GM12878 (cell line): ENCODE measurements around the gene KHNYN. TPM values are rescaled to one million over a fixed set of nuclear protein-coding genes. Genes with fewer than 3 reads are reported as not detected.
A peak's percentile ranks its signal among the peaks of the same experiment; 100 is the strongest.

Experiments used
- ATAC-seq: fragments of 200-7000 bp; cut with Tn5 transposase; 3 replicates; pipeline ENCODE4 v1.9.1; 2020; ENCODE audit warnings: mild to moderate bottlenecking, moderate library complexity
- BruUV-seq: library from RNA; stranded (reverse); fragments of 400-500 nt; replicated peaks from 2 replicates; lab custom pipeline; 2021; lab: Mats Ljungman, UMichigan
- CTCF ChIA-PET: fragments of 300-600 bp; sonication (Branson Sonifier 250); formaldehyde crosslinking; extraction: SDS; loops from one replicate; lab custom pipeline; 2021; ENCODE audit warnings: inconsistent platforms; lab: Yijun Ruan, JAX
- POLR2A ChIA-PET: fragments of 350-600 bp; formaldehyde crosslinking; extraction: SDS; loops from one replicate; lab custom pipeline; 2021; ENCODE audit warnings: inconsistent platforms; lab: Charles Lee
- RAD21 ChIA-PET: fragments of 300-600 bp; sonication (Branson Sonifier 250); formaldehyde crosslinking; loops from one replicate; lab custom pipeline; 2023; ENCODE audit warnings: antibody characterized with exemption; ENCODE audit not compliant: unreplicated experiment; lab: Charles Lee
- SMC1A ChIA-PET: fragments of 300-600 bp; sonication (Branson Sonifier 250); formaldehyde crosslinking; loops from one replicate; lab custom pipeline; 2023; ENCODE audit not compliant: unreplicated experiment, uncharacterized antibody; lab: Charles Lee
- DNase-seq: peaks from one replicate; pipeline ENCODE4 v3.0.0-alpha.2; 2011; ENCODE audit warnings: low read depth, low spot score
- FAIRE-seq: peaks from 3 replicates; lab custom pipeline; 2011; peaks lifted over from hg19 to GRCh38; lab: Jason Lieb, UNC
- H2AFZ ChIP-seq: 2 replicates; pipeline ENCODE4 v1.6.0; 2011; ENCODE audit warnings: low read depth, low read length, control low read depth; ENCODE audit not compliant: control insufficient read depth
- H3K27ac ChIP-seq: 2 replicates; pipeline ENCODE4 v1.5.1; 2011; ENCODE audit warnings: control low read depth; ENCODE audit not compliant: control insufficient read depth, insufficient read depth
- H3K27me3 ChIP-seq, 2 experiments: replicated peaks in 1 of 2; 2 replicates each; pipeline versions ENCODE4 v1.6.0 to v1.6.1; 2011; ENCODE audit warnings: low read length in 1 of 2; ENCODE audit not compliant: control insufficient read depth in 2 of 2, insufficient read depth in 2 of 2
- H3K36me3 ChIP-seq, 2 experiments: 2 replicates each; pipeline ENCODE4 v1.5.1; 2011; ENCODE audit warnings: low read length in 1 of 2; ENCODE audit not compliant: control insufficient read depth in 2 of 2, insufficient read depth in 2 of 2
- H3K4me1 ChIP-seq: 2 replicates; pipeline ENCODE4 v1.6.1; 2011; ENCODE audit warnings: mild to moderate bottlenecking, low read length, moderate library complexity, mixed read lengths; ENCODE audit not compliant: control insufficient read depth, insufficient read depth
- H3K4me2 ChIP-seq: 2 replicates; pipeline ENCODE4 v1.6.0; 2011; ENCODE audit warnings: control low read depth; ENCODE audit not compliant: control insufficient read depth, insufficient read depth
- H3K4me3 ChIP-seq: fragments of 200-600 bp; sonication (generic); 2 replicates; pipeline ENCODE4 v1.5.1; 2016
- H3K79me2 ChIP-seq: 2 replicates; pipeline ENCODE4 v1.6.0; 2011; ENCODE audit warnings: low read length; ENCODE audit not compliant: control insufficient read depth, insufficient read depth
- H3K9ac ChIP-seq: 2 replicates; pipeline ENCODE4 v1.8.0; 2011; ENCODE audit warnings: low read length, control low read depth, mixed read lengths; ENCODE audit not compliant: control insufficient read depth, insufficient read depth
- H3K9me3 ChIP-seq: replicated peaks from 3 replicates; pipeline ENCODE4 v1.5.1; 2011; ENCODE audit warnings: mild to moderate bottlenecking, low read length; ENCODE audit not compliant: control insufficient read depth, insufficient read depth
- H4K20me1 ChIP-seq: 2 replicates; pipeline ENCODE4 v1.6.0; 2011; ENCODE audit not compliant: control insufficient read depth, insufficient read depth
- CBFB ChIP-seq: IDR thresholded peaks from 2 replicates; pipeline ENCODE4 v1.6.1; 2016; ENCODE audit warnings: antibody characterized with exemption, low read depth
- ELK1 ChIP-seq: IDR thresholded peaks from 2 replicates; pipeline ENCODE4 v1.6.1; 2012; ENCODE audit warnings: low read depth, low read length, improper control_type of control experiment
- EP300 ChIP-seq, 2 experiments: fragments of 150-350 bp in 1 of 2; IDR thresholded peaks; 2 replicates each; pipeline ENCODE4 v1.6.1; 2011 to 2012; ENCODE audit warnings: low read depth in 2 of 2, low read length in 2 of 2, borderline replicate concordance in 1 of 2, improper control_type of control experiment in 1 of 2, inconsistent platforms in 1 of 2; ENCODE audit not compliant: control insufficient read depth in 1 of 2
- IKZF1 ChIP-seq: fragments of 450-650 bp; conservative IDR thresholded peaks from 2 replicates; pipeline ENCODE4 v1.6.1; 2017; ENCODE audit warnings: antibody characterized with exemption, mild to moderate bottlenecking
- IRF4 ChIP-seq: IDR thresholded peaks from 2 replicates; pipeline ENCODE4 v1.6.1; 2011; ENCODE audit warnings: low read depth, low read length
- KDM1A ChIP-seq: fragments of 200-600 bp; sonication (generic); IDR thresholded peaks from 2 replicates; pipeline ENCODE4 v1.6.1; 2016; ENCODE audit warnings: borderline replicate concordance
- MEF2B ChIP-seq: fragments of 450-650 bp; IDR thresholded peaks from 2 replicates; pipeline ENCODE4 v1.6.1; 2018; ENCODE audit warnings: mild to moderate bottlenecking, moderate library complexity; ENCODE audit not compliant: partially characterized antibody, poor library complexity, severe bottlenecking
- RELA ChIP-seq: fragments of 450-650 bp; IDR thresholded peaks from 2 replicates; pipeline ENCODE4 v1.8.0; 2014; ENCODE audit warnings: borderline replicate concordance; ENCODE audit not compliant: partially characterized antibody
- SIN3A ChIP-seq: IDR thresholded peaks from 2 replicates; pipeline ENCODE4 v1.6.1; 2012; ENCODE audit warnings: low read depth, low read length, improper control_type of control experiment
- ZNF24 ChIP-seq: fragments of 450-650 bp; IDR thresholded peaks from 2 replicates; pipeline ENCODE4 v1.6.1; 2017; ENCODE audit warnings: antibody characterized with exemption, mild to moderate bottlenecking
- ZNF622 ChIP-seq: fragments of 450-650 bp; IDR thresholded peaks from 2 replicates; pipeline ENCODE4 v1.6.1; 2017; ENCODE audit warnings: mild to moderate bottlenecking, inconsistent platforms
- WGBS: methylation state at CpG from one replicate; pipeline ENCODE4 v1.1.6; 2016; ENCODE audit warnings: low lambda C conversion rate; ENCODE audit not compliant: insufficient replicate concordance, insufficient coverage; ENCODE audit errors: missing lambda C conversion rate; 5-methylcytosine and 5-hydroxymethylcytosine counted together
- in situ Hi-C: fragments of 300-500 bp; cut with MboI; formaldehyde crosslinking; loops from 9 replicates; pipeline ENCODE4 v1.14.3; 2018; ENCODE audit warnings: mixed read lengths
- intact Hi-C: fragments of 100-400 bp; cut with micrococcal nuclease; formaldehyde crosslinking; loops from one replicate; pipeline ENCODE4 v1.14.2; 2022; ENCODE audit not compliant: unreplicated experiment
- polyA plus RNA-seq, 11 experiments: library from polyadenylated mRNA; depleted of rRNA in 4 of 11; unstranded in 6 of 11; stranded (reverse) in 5 of 11; fragments of >200 nt; fragmentation: Nextera tagmentation in 4 of 11; fragmentation: Illumina TruSeq in 1 of 11; extraction: Ambion mirVana in 4 of 11; extraction: Trizol in 1 of 11; gene quantifications; 1 replicate in 1 of 11; 2 replicates in 10 of 11; pipeline versions ENCODE4 v1.2.1 to v1.2.3, GENCODE V29; 2011 to 2016; ENCODE audit warnings: inconsistent platforms in 2 of 11, missing spikeins in 2 of 11, low read depth in 1 of 11
- total RNA-seq, 4 experiments: library from RNA; depleted of rRNA in 3 of 4; stranded (reverse); fragments of >200 nt in 3 of 4; fragmentation: Illumina TruSeq in 1 of 4; extraction: Trizol in 1 of 4; gene quantifications; 2 replicates each; pipeline versions ENCODE4 v1.2.1 to v1.2.3, GENCODE V29; 2013 to 2021
- TF ChIP-seq, protein P1 (sequence below): fragments of 450-650 bp; IDR thresholded peaks from 2 replicates; pipeline ENCODE4 v1.6.1; 2017; ENCODE audit warnings: mild to moderate bottlenecking, moderate library complexity
- TF ChIP-seq, protein P2 (sequence below): IDR thresholded peaks from 2 replicates; pipeline ENCODE4 v1.6.1; 2011; ENCODE audit warnings: mild to moderate bottlenecking, low read depth, low read length, moderate library complexity; ENCODE audit not compliant: insufficient replicate concordance
- TF ChIP-seq, protein P3 (sequence below): IDR thresholded peaks from 2 replicates; pipeline ENCODE4 v1.6.1; 2011; ENCODE audit warnings: low read depth, mild to moderate bottlenecking, low read length, moderate library complexity, borderline replicate concordance; ENCODE audit errors: extremely low read depth

Gene KHNYN
- total and polyA plus RNA-seq, 10 of the 15 experiments (the other 5 are each of a cell fraction or from before 2014, with no cell fraction given) = 1.4 to 34.7 (median 21.5) TPM

- peak overlapping the region; percentile 93 for H3K4me3 ChIP-seq
- TF ChIP-seq SIN3A = 0 out of 2 replicates have a peak, but pooled peaks have one; percentile 39
- TF ChIP-seq ZNF24 = no peak
- TF ChIP-seq, protein P1, sequence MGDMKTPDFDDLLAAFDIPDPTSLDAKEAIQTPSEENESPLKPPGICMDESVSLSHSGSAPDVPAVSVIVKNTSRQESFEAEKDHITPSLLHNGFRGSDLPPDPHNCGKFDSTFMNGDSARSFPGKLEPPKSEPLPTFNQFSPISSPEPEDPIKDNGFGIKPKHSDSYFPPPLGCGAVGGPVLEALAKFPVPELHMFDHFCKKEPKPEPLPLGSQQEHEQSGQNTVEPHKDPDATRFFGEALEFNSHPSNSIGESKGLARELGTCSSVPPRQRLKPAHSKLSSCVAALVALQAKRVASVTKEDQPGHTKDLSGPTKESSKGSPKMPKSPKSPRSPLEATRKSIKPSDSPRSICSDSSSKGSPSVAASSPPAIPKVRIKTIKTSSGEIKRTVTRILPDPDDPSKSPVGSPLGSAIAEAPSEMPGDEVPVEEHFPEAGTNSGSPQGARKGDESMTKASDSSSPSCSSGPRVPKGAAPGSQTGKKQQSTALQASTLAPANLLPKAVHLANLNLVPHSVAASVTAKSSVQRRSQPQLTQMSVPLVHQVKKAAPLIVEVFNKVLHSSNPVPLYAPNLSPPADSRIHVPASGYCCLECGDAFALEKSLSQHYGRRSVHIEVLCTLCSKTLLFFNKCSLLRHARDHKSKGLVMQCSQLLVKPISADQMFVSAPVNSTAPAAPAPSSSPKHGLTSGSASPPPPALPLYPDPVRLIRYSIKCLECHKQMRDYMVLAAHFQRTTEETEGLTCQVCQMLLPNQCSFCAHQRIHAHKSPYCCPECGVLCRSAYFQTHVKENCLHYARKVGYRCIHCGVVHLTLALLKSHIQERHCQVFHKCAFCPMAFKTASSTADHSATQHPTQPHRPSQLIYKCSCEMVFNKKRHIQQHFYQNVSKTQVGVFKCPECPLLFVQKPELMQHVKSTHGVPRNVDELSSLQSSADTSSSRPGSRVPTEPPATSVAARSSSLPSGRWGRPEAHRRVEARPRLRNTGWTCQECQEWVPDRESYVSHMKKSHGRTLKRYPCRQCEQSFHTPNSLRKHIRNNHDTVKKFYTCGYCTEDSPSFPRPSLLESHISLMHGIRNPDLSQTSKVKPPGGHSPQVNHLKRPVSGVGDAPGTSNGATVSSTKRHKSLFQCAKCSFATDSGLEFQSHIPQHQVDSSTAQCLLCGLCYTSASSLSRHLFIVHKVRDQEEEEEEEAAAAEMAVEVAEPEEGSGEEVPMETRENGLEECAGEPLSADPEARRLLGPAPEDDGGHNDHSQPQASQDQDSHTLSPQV = no peak
- peak; percentile 46 for TF ChIP-seq RELA
- no peak for TF ChIP-seq ZNF622
- peak; percentile 45; the same call in 1 of the 2 replicates for TF ChIP-seq IKZF1
- TF ChIP-seq, protein P2, sequence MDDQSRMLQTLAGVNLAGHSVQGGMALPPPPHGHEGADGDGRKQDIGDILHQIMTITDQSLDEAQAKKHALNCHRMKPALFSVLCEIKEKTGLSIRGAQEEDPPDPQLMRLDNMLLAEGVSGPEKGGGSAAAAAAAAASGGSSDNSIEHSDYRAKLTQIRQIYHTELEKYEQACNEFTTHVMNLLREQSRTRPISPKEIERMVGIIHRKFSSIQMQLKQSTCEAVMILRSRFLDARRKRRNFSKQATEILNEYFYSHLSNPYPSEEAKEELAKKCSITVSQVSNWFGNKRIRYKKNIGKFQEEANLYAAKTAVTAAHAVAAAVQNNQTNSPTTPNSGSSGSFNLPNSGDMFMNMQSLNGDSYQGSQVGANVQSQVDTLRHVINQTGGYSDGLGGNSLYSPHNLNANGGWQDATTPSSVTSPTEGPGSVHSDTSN = no peak
- 0 out of 4 replicates have a peak, but pooled peaks of 1 of the 2 experiments have one; percentile 10 for TF ChIP-seq EP300 (IDR thresholded peaks at IDR 0.05; ENCODE audit: borderline replicate concordance in 1 of 2, control insufficient read depth in 1 of 2, low read depth in 2 of 2, low read length in 2 of 2)
- TF ChIP-seq KDM1A = no peak
- no peak for TF ChIP-seq ELK1
- TF ChIP-seq CBFB = no peak
- TF ChIP-seq, protein P3, sequence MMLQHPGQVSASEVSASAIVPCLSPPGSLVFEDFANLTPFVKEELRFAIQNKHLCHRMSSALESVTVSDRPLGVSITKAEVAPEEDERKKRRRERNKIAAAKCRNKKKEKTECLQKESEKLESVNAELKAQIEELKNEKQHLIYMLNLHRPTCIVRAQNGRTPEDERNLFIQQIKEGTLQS = no peak
- peak; percentile 53 for TF ChIP-seq MEF2B
- TF ChIP-seq IRF4 = peak; percentile 27; the same call in 1 of the 2 replicates
These were observed 2.0 kb downstream of the KHNYN start for GRCh38 chr14:24431569-24432258.

More at GRCh38 chr14:24431569-24432258, 2.0 kb downstream of the KHNYN start:
- ChIA-PET SMC1A (interaction anchor here (0.7 to 8.1 kb wide), 37 partner anchors 9 to 189 kb away, joined by 3 to 79 read pairs (median 5); partner anchors contain the start of genes ADCY4, CIDEB, LTB4R and NFATC4), POLR2A (interaction anchor here (0.6 to 3.4 kb wide), 19 partner anchors 10 to 243 kb away, joined by 3 to 61 read pairs (median 4); partner anchors contain the start of genes ADCY4, DHRS1, IPO4 and LTB4R), RAD21 (interaction anchor here (0.7 to 4.3 kb wide), 38 partner anchors 9 to 800 kb away, joined by 3 to 141 read pairs (median 5); partner anchors contain the start of genes ADCY4, CIDEB, DCAF11 and IRF9), CTCF (interaction anchor here (0.6 to 10.8 kb wide), 51 partner anchors 9 to 876 kb away, joined by 3 to 452 read pairs (median 5); partner anchors contain the start of genes ADCY4, CIDEB, LTB4R and LTB4R2)
- Histone ChIP-seq H3K4me1 (peaks cover 13% of the 10 kb centered on the region), H3K79me2 (peaks cover 25% of the 10 kb centered on the region), H3K36me3 (peaks cover 7 to 13% of the 10 kb centered on the region in 2 experiments), H3K27me3 (no peaks in the 10 kb centered on the region), H3K27ac (peak overlapping the region; percentile 92), H3K9me3 (no peaks in the 10 kb centered on the region), H2AFZ (no peak overlapping the region), H3K9ac (peak overlapping the region; percentile 80), H4K20me1 (no peaks in the 10 kb centered on the region), H3K4me2 (peak overlapping the region; percentile 91)
- peak; percentile 76 for DNase-seq
- WGBS = 12% methylated on average over 15 of the region's 15 CpGs
- intact Hi-C loops = loop anchor here (1.0 to 2.0 kb wide), 4 partner anchors 66 to 189 kb away; partner anchors contain the start of gene TINF2
- ATAC-seq = peak; percentile 79
- in situ Hi-C loops = loop anchor here (5.0 to 10.0 kb wide), 3 partner anchors 64 to 1127 kb away; partner anchors contain the start of genes BCL2L2, NFATC4 and PPP1R3E
- no TSS peak for BruUV-seq
- FAIRE-seq = peak; percentile 87
